ENCODE measurements around the gene AP1M1.

The AP1M1 gene

DNA sequence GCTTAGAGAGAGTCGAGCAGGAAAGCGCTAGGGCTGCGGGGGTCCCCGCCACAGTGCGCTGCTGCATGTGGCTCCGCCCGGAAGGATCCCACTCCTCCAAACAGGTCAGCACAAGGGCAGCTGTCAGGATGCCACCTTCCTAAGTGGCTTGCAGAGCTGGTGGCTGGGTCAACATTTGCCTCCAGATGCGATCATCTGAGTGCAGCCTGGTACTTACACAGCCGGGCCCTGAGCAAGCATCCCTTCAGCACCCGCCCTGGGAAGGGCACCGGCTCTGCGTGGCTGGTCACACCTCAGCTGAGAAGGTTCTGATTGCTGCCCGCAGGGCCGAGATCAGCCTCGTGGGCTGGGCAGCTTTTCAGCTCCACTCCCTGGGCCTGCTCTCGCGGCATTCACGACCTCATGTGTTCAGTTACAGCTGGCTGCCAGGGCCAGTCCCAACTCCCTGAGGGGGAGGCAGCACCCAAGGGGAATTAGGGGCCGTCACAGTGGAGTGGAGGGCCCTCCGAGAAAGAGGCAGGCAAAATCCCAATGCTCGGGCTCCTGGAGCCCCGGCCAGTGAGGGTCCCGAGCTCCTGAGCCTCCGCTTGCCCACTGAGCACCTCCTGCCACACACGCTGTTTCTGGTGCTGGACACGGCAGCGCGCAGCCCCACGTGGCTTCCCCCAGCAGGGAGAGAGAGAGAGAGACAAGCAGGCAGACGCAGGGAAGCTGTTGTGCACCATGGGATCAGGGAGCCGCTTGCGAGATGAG is 26.8 kb downstream of the AP1M1 start:
- no peak overlapping the region for H3K4me3 ChIP-seq (IDR thresholded peaks at IDR 0.05; ENCODE audit: insufficient read depth, low read depth, low read length)
- H3K9ac ChIP-seq, result no peak overlapping the region
- no peak overlapping the region for H3K4me2 ChIP-seq
- TF ChIP-seq, protein P1, sequence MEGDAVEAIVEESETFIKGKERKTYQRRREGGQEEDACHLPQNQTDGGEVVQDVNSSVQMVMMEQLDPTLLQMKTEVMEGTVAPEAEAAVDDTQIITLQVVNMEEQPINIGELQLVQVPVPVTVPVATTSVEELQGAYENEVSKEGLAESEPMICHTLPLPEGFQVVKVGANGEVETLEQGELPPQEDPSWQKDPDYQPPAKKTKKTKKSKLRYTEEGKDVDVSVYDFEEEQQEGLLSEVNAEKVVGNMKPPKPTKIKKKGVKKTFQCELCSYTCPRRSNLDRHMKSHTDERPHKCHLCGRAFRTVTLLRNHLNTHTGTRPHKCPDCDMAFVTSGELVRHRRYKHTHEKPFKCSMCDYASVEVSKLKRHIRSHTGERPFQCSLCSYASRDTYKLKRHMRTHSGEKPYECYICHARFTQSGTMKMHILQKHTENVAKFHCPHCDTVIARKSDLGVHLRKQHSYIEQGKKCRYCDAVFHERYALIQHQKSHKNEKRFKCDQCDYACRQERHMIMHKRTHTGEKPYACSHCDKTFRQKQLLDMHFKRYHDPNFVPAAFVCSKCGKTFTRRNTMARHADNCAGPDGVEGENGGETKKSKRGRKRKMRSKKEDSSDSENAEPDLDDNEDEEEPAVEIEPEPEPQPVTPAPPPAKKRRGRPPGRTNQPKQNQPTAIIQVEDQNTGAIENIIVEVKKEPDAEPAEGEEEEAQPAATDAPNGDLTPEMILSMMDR (conservative IDR thresholded peaks at IDR 0.05; ENCODE audit: low read depth, low read length), result no peak
- H3K79me2 ChIP-seq (ENCODE audit: insufficient read depth, low read depth), result no peaks in the 10 kb centered on the region
- no peak overlapping the region for H2AFZ ChIP-seq (ENCODE audit: low read depth)
- H3K27ac ChIP-seq, result no peak overlapping the region
- no peaks in the 10 kb centered on the region; the same call in 1 of the 2 replicates for H3K36me3 ChIP-seq (ENCODE audit: insufficient read depth)
- no peaks in the 10 kb centered on the region for H3K4me1 ChIP-seq (ENCODE audit: low read depth, poor library complexity, severe bottlenecking)
- H3K27me3 ChIP-seq (ENCODE audit: insufficient read depth, low read depth), result no peaks in the 10 kb centered on the region
- no peaks in the 10 kb centered on the region for H4K20me1 ChIP-seq (ENCODE audit: insufficient read depth)

DNA sequence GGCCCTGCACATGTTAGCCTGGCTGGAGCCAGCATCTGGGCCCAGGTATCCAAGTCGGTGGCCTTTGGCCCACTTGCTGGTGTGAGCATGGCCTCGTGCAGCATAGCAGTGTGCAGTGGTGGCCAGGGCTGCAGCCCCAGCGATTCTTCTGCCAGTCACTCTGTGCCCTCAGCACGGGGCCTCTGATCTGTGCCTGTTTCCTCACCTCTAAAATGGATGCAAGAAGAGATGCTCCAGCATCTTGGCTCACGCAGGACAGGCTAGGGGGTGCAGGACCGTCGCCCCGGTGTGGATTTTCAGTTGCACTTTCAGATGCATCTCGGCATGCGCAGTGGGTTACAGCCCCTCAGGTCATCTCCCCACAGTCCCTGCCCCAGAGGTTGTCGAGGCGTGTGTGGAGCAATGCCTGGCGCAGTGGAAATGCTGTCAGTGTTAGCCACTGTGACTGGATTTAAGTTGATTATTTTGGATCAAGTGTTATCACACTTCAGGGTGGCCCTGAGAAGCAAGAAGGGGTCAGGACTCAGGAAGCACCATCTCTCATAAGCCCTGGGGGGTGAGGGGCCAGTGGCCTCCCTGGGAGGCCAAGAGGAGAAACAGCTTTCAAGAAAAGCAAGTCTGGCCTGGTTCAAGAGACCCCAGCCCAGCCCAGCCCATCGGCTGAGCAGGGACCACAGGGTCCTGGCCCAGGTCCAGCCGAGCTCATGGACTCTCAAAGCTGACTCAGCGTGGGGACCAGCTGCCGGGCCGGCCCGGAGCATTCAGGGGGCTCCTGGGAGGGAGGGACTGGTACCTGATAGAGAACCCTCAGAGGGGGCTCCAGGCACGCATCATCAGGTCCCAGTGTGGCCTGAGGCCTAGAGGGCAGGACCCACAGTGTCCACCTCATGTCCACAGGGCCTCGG is 27.8 kb downstream of the AP1M1 start:
- no peak overlapping the region for H2AFZ ChIP-seq (ENCODE audit: low read depth)
- H3K79me2 ChIP-seq (ENCODE audit: insufficient read depth, low read depth), result no peaks in the 10 kb centered on the region
- no peaks in the 10 kb centered on the region; the same call in 1 of the 2 replicates for H3K36me3 ChIP-seq (ENCODE audit: insufficient read depth)
- TF ChIP-seq, protein P1 (conservative IDR thresholded peaks at IDR 0.05; ENCODE audit: low read depth, low read length), result no peak
- no peak overlapping the region for H3K4me2 ChIP-seq
- no peaks in the 10 kb centered on the region for H3K27me3 ChIP-seq (ENCODE audit: insufficient read depth, low read depth)
- H3K9ac ChIP-seq, result no peak overlapping the region
- H4K20me1 ChIP-seq (ENCODE audit: insufficient read depth), result no peaks in the 10 kb centered on the region
- H3K4me1 ChIP-seq (ENCODE audit: low read depth, poor library complexity, severe bottlenecking), result no peaks in the 10 kb centered on the region
- H3K27ac ChIP-seq, result no peak overlapping the region
- no peak overlapping the region for H3K4me3 ChIP-seq (IDR thresholded peaks at IDR 0.05; ENCODE audit: insufficient read depth, low read depth, low read length)

DNA sequence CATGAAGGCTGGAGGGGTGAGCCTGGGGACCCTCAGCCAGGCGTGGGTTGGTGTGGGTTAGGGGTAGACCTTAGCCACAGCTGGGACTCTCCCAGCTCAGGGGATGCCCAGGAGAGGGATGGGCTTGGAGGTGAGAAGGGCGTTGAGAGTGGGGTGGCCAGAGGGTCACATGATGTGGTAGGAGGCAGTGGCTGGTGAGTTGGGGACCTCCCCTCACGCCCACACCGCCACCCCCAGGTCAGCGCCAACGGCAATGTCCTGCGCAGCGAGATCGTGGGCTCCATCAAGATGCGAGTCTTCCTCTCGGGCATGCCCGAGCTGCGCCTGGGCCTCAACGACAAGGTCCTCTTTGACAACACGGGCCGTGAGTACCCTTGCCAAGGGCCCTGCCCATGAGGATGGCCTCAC is 28.5 kb downstream of the AP1M1 start:
- H2AFZ ChIP-seq (ENCODE audit: low read depth), result no peak overlapping the region
- H3K79me2 ChIP-seq (ENCODE audit: insufficient read depth, low read depth), result no peaks in the 10 kb centered on the region
- H4K20me1 ChIP-seq (ENCODE audit: insufficient read depth), result no peaks in the 10 kb centered on the region
- H3K4me3 ChIP-seq (IDR thresholded peaks at IDR 0.05; ENCODE audit: insufficient read depth, low read depth, low read length), result no peak overlapping the region
- H3K36me3 ChIP-seq (ENCODE audit: insufficient read depth), result no peaks in the 10 kb centered on the region
- no peak overlapping the region for H3K9ac ChIP-seq
- H3K4me2 ChIP-seq, result no peak overlapping the region
- no peak overlapping the region for H3K27ac ChIP-seq
- no peaks in the 10 kb centered on the region for H3K4me1 ChIP-seq (ENCODE audit: low read depth, poor library complexity, severe bottlenecking)
- TF ChIP-seq, protein P1 (conservative IDR thresholded peaks at IDR 0.05; ENCODE audit: low read depth, low read length), result no peak
- H3K27me3 ChIP-seq (ENCODE audit: insufficient read depth, low read depth), result no peaks in the 10 kb centered on the region

DNA sequence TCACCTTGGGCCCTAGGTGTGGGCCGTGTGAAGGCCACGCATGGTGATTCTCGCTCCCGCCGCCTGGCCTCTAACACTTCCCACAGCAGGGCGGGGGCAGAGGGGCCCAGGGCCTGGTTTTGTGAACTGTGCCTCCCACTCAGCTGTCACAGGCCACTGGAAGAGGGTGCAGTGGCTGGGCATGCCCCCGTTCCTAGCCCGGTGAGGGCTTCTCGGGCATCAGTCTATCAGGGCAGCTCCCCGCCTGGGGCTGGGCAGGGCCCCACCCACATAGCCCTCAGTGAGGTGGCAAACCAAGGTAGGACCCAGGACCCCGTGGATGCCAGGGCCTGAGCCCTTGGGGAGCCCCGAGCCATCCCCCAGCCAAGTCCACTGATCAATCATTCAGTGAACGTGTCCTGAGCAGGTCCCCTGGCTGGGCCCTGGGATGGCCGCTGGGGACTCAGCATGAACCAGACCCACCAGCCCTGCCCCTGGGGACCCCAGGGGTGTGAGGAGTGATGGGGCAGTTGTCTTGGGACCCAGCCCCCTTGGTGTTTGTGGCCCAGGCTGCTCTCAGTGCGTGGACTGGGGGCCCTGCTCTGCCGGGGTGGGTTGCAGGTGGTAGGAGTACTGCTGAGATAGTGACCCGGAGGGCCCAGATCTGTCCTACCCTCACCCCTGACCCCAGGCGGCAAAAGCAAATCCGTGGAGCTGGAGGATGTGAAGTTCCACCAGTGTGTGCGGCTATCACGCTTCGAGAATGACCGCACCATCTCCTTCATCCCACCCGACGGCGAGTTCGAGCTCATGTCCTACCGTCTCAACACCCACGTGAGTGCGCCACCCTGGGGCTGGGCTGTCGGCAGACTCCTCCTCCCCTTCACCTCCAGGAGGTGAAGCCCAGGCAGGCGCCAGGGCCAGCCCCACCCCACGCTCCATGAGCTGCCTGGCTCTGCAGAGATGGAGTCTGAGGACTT is 29.4 kb downstream of the AP1M1 start:
- Histone ChIP-seq H3K27me3 (ENCODE audit: insufficient read depth, low read depth) (no peaks in the 10 kb centered on the region), H4K20me1 (ENCODE audit: insufficient read depth) (no peaks in the 10 kb centered on the region), H3K79me2 (ENCODE audit: insufficient read depth, low read depth) (no peaks in the 10 kb centered on the region), H2AFZ (ENCODE audit: low read depth) (no peak overlapping the region), H3K9ac (no peak overlapping the region), H3K4me3 (IDR thresholded peaks at IDR 0.05; ENCODE audit: insufficient read depth, low read depth, low read length) (no peak overlapping the region), H3K36me3 (ENCODE audit: insufficient read depth) (no peaks in the 10 kb centered on the region), H3K4me2 (no peak overlapping the region), H3K4me1 (ENCODE audit: low read depth, poor library complexity, severe bottlenecking) (no peaks in the 10 kb centered on the region), H3K27ac (no peak overlapping the region)
- TF ChIP-seq, protein P1 (conservative IDR thresholded peaks at IDR 0.05; ENCODE audit: low read depth, low read length), result no peak

Data from KMS-11 (cell line).